Fibroblast of skin of left quadriceps (primary cell): Measurements from ENCODE around the gene CCDC141.

Experiments used
- DNase-seq, 2 experiments: peaks; one replicate each; pipeline ENCODE4 v3.0.0-alpha.2; 2013; ENCODE audit warnings: low read depth in 2 of 2

The CCDC141 gene

DNA sequence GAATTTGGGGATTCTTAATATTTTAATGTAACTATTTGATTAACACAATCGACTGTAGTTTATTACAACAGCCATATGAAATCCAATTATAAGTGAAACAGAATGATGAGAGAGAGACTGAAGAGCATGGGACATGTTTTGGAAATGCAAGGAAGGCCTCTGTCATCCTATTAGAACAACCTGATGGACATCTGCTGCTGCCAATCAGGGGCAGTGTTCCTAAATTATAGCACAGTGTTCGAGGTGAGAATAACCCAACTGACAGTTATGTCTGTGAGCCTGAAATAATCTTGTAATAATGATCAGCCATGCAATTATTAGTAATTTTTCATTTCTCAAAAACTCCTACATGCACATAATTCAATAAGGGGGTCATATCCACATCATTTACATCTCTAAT, 73.6 kb downstream of the CCDC141 start:
- no peak for DNase-seq

DNA sequence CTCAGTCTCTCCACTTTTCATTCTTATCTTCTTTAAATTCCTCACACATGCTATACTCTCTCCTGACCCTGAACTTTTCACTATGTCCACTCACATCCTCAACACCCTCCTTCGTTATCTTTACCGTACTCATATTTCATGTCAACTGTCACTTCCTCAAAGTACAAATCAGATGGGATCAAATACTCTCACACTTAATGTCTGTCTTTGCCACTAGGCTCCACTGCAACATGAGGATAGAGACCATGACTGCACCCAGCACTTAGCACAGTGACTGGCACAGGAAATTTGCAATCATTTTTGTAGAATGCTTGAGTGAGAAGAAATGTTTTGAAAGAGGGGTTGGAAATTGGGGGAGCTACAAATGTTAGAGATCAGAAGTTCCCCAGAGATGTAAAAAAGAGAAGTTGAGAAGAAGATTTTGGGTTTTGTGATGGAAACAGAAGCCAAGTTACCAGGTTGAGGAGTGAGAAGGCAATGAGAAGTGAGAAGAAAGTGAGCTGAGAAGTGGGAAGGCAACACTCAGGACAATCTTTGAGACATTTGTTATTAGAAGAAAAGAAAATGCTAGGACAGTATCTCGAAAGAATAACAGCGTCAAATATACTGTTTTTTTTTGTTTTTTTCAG, 87.0 kb downstream of the CCDC141 start:
- DNase-seq = no peak

DNA sequence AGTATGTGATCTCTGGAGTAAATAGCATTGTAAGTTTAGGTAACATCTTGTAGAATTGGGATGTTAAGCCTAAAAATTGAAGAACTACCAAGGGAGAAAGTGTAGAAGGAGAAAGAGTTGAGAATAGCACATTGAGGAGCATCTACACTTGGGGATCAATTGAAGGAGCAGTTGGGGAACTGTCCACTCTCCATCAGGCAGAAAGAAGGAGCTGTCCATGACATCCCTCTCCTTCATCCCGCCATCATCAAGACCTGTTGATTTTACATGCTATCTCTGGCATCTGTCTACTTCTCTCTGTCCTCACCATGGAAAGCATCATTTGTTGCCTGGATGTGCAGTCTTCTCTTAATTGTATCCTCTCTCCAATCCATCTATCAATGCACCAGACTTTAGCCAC, 87.8 kb downstream of the CCDC141 start:
- no peak for DNase-seq

DNA sequence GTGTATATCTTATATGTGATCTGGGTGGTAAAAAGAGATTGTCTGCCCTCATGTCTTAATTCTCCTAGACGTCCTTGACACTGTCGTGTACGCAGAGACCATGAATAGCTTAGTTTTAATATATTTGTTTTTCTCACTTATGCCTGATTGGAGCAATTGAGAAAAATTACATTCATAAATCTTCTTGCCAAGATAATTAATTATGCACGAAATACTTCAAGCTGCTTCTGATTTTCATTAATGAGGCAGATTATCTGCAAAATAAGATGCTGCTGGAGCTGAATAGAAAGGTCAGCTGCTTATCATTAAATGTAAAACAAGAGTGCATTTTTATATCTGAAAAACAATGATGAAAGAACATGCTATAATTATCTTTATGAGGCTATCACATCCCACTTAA, 95.9 kb downstream of the CCDC141 start:
- no peak for DNase-seq

DNA sequence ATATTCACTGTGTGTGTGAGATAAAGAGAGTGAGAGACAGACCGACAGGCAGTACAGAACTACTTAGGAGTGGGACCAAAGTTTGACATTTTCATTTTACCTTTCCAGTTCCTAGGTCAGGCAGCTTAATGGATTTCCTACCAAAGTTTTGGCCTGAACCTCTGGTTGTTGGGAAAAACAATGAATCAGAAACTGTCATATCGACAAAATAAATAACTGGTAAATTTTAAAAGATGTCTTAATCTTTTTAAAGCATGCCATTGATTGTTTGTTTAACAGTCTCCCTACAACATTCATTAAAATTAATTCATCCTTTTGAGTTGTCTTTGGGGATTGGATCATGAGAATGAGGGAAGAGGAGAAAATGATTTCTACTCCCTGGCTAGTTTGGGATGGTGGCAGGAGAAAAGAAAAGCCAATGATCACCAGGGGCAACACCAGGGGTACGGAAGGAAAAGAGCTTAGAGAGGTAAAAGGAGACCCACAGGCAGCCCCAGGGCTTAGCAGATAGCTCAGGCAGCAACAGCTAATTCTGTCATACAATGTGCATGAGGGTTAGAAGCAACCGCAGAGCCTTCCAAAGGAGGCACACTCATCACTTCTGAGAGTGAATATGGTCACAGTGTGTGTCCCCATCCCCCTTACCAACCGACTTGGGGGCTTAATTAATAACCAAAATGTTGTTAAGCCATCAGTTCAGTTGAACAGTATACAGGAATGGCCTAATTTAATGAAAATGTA, 98.5 kb downstream of the CCDC141 start:
- DNase-seq = no peak

DNA sequence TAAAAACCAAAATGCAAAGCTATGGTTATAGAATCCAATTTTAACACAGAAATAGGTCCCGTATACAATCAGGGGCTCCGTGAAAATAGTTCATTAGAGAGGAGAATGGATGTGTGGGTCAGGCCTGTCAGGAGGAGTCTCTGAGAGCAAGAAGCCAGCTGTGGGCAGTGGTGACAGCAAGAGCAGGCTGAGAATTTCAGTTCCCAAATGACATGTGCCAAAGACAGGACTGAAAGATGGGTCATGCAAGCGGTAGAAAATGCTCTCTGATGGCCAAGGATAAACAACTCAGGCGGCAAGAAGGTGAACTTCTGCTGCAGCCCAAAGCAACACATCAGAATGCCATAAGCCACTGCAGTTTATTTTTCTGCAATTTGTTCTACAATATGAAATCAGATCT, 100.4 kb downstream of the CCDC141 start:
- DNase-seq = no peak

DNA sequence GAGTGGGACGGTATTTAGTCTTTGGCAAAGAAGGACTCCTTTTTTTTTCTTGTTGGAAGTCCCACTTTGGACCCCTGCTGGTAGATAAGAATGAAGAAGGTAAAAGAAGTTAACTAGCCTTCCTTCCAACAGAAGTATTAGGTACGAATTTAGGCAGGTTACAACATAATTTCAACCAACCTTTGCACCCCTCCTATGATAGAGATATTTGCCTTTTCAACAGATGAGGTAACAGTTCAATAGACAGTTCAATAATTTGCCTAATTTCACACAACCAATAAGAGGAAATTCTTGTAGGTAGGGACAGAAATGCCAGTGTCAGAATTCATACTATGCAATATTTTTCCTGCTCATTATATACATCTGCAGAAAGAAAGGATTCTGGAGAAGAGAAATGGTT, 100.8 kb downstream of the CCDC141 start:
- no peak for DNase-seq

DNA sequence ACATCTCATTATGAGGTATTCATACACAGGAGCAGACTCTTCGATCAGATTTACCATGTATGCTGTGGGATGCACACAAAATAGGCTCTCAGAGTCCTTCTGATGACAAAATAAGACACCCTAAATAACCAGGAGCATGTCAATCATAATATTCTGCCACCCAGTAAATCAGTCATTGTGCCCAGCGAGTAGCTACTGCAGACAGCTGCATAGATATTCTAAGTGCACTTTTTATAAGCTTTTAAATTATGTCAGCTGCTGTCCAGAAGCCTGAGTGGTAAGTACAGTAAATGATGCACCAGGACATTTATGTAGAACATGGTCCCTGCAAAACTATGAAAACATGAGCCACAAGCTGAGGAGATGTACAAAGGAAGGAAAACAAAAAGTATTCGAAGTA, 102.9 kb downstream of the CCDC141 start:
- no peak for DNase-seq

DNA sequence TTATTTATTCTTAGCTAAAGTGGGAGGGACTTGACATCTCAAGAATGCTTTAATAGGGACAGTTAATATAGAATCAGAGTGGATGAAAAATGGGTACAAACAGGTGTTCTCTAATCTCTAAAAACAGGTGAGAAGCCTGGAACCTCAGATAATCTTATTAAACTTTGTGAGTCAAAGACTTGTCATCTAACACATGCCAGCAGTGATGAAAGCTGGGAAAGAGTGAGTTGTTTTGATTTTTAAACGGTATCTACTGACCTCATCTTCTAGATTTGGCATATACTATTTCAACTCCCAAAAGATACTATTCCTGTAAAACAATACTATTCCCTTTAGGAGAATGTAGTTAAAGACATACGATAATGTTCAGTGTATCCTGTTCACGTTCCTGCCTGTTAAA, 103.4 kb downstream of the CCDC141 start:
- DNase-seq = no peak

DNA sequence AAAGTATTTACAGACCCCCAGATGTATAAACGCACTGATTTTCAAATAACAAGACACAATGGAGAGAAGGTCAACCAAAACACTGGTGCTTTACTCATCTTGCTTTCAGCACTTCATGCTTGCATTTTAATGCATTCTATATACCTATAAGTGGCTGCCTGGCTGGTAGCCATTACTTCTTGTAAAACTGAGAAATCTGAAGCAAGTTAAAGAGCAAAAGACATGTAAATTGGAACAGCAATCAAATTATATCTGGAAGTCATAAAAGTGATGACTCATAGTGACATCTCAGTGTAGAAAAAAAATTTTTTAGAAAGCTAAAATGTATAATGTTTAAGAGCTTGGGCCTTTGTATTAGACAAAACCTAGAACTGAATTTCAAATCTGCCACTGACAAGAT, 106.2 kb downstream of the CCDC141 start:
- DNase-seq = peak in 1 of 2 experiments; percentile 1

DNA sequence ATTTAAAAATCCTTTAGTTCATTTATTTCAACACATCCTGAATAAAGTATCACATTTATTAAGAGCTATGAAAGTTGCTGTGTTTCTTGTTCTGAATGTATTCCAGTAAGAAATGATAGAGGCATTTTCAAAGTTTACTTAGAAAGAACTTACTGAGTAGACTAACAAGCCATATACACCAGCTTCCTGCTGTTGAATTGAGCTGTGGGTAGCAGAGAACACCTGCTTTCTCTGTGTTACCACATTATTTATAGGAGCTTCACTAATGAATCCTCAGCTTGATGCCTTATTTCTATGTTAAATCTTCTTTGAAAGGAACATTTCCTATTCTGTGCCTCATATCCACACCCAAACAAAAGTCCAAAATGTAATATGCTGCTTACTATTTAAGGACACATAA, 115.4 kb downstream of the CCDC141 start:
- DNase-seq = no peak

DNA sequence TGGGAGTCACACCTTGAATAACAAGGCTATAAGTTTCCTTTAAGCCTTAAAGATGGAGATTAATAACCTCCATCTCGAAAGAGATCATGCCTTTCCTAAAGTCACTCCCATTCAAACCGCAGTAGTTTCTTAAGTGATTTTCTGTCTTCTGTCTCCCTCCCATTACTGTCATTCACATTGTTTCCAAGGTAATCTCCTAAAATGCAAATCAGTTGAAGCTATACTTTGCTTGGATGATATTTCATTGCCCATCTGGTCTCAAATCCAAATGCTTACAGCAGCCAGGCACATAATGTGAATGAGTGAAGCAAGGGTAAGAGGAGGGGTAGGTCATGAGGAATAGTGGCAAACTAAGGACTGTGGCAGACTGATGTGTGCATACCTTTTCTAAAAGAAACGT, 116.4 kb downstream of the CCDC141 start:
- DNase-seq = no peak

DNA sequence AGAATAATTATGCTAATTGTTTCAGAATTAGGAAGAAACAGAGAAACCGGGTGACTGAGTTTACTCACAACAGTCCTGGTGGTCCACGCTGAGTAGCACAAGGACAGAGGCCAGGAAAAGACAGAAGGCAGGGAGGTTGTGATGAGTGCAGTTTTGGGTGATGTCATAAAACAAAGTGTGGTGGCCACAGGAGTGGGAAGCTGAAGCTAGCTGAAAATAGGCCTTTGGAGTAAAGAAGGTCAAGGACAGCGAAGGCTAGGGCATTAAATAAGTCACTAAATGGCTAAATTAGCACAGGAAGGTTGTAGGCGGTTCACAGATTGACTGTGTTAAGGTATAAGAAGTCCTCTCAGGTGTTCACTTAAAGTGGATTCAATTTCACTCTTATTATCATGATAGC, 121.9 kb downstream of the CCDC141 start:
- DNase-seq = no peak

DNA sequence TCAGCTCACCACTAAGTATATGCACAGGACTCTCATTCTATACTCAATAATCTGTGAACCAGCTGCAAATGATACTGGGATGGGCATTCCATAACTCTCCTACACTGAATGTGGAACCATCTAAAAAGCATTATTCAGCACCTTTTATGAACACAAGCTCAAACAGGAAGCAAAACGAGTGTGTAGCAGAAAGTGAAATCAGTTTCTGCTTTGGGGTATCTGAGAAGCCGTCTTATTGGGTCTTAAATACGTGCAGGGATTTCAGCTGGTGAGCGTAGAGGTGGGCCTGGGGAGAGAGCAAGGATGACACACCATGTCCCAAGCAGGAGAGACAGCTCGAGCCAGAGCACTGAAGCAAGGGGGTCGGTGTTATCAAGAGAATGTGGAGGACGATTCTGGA, 122.8 kb downstream of the CCDC141 start:
- no peak for DNase-seq

DNA sequence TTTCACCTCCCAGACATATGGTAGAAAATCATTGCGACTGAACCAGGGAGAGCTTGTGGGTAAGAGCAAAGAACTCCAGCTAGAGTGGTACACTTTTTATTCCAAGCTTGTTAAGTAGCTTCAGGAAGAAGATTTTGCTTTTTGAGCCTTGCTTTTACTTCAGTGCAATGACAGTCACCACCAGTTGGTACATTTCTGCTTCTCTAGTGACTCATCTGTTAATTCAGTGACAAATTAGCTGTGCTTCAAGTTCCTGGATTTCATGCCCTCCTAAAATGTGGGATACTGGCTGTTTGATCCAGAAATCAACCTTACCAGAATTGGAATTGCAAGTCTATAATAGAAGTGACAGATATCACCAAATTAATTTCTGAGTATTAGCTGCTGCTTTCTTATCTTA, 125.1 kb downstream of the CCDC141 start:
- DNase-seq = no peak

DNA sequence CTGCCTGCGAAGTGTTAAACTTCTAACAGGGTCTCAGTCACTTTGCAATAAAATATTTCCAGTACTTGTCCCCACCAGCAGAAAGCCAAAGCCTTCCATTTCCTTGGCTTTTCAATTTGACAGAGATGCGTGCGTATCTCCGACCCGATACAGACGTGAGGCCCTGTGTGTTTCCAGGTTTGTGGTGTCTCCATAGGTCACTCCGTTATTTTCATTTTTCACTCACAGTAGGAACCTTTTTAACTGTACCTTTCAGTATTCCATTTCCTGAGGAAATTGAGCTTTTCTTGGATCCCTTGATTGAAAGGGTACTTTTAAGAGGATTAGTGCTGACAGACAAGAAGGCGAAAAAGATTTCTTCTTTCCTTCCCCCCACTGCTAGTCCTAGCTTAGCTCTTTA, 126.4 kb downstream of the CCDC141 start:
- no peak for DNase-seq

DNA sequence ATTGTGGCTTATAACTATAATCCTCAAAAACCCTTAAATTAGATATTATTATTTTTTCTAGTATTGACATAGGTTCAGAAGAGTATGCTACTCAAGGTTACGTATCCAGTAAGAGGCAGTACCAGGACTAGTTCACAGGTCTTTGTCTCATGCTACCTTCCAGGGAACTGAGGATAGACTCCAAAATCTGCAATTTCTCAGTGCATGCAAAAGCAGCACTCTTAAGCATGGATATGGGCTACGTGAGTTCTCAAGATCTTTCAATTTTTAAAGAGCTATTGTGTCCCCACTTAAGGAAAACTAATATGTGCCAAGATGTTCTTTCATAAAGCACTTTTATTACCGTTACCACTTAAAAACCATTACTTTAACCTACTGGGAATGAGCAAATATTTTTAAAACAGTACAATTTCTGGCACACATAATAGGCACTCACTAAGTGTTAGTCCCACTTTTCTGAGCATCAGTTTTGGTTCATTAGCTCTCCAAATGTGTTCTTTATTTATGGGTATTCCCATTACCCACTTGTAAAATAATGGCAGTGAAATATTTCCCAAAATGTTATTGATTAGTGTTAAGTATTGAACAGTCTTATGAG, 128.9 kb downstream of the CCDC141 start:
- no peak for DNase-seq

DNA sequence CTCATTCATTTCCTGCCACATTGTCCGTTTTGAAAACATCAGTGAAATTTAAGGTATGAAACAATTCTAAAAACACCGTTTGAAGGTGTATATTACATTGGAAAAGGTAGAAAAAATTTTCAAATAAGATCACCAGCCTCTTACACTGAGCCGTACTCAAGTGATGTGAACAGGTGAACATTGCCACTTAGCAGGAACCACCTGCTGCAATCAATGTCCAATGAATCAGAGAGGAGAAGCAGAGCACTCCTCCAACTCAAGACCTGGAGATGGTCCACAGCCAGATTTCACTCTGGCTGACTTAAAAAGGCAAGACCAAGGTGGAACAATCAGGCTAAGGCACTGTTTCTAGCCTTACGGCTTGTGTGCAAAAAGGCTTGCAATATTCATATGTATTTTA, 132.4 kb downstream of the CCDC141 start:
- DNase-seq = no peak

DNA sequence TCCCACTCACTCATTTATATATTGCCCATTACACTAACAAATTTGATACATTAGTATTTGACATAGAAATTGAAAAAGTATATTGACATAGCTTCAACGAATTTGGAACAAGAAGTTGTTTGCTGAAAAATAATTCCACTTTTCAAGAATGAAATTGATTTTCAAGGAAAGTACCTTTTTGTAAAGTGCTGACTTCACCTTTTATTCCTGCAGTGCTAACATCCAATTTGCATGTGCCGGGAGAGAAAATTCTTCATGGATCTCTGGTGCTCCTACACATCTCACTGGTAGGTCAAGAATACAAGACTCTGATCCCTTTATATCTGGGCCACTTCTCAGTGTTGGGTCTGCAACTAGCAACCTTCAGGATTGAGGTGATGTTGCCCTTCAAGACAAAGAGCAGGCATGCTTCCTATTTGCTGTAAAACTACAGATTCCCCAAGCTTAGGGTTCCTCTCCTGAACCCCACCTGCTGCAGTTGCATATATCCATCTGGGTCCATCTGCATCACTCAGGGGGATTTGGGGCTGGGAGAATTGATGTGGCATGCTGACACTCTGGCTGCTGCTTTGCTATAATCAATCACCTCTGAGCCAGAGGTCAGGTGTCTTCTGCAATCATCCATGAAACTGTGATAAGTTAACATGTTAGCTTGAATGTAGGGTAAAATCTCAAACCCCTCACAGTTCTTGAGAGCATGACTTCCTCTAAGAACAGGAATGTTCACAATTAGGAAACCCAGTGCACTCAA, 134.3 kb downstream of the CCDC141 start:
- no peak for DNase-seq

DNA sequence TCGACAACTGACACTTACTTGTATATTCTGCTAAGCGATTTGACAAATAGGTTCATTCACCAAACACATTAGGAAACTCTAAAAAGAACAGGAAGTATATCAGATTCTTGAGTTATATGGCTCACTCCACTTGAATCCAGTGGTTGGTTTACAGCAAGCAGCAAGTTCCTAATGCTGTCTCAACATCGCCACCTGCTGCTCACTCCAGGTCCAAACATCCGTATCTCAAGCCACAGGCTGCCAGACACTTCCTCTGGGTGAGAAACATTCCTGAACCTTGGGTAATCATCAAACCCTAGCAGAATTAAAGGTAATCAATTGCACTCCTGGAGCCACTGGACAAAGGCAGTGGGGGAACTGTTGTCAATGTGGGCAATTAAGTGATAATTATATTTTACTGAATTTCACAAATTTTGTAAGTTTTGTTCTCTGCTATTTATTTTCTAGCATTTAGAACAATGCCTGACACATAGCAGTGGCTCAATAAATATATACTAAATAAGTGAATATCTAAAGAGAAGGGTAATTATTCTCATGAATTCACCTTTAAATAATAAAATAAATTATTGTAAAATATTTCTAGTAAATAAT, 135.6 kb downstream of the CCDC141 start:
- DNase-seq = peak; percentile 64 to 68

DNA sequence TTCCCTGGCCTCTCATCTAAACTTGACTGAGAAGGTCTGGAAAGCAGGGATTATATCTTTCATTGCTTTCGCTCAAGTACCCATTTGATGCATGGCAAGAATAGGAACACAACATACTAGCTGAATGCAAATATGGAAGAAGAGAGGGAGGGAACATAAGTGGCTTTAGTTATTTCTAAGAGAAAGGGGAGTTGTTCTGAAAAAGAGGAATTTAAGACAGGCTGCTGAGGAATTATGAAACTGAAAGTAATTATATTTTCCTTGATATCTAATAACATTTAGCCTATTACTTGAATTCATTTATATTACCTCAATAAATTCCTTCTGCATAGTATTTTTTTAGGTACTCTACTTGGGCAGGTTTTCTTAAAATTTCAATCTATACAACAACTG, 136.9 kb downstream of the CCDC141 start:
- DNase-seq = no peak

DNA sequence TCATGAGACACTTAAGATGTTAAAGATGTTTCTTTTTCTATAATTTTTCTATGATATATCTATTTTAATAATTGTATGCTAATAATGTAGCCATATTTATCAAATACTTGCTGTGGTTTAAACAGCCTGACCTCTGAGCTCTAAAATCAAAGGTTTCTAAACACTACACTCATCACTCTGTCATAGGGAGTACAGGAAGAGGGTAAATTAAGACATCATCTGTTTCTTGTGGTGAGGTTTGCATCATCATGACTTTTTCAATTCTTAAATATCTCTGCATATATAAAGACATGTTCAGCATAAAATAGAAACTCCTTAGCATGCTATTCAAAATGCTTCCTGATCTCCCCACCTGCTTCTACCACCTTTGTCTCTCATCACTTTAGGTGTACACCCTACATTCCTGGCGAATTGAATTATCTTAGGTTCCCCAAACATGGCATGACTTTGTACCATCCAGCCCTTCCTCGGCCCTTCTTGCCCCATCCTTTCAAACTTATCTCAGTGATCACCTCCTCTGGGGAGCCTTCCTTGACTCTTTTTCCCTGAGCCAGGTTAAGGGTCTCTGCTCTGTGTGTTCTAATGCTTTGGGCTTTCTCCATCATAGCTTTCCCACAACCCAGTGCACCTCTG, 137.4 kb downstream of the CCDC141 start:
- DNase-seq = no peak
